Esophagus muscularis mucosa (tissue), 4 donors: ENCODE data around the gene IMPG2. TPM values are rescaled to one million over a fixed set of nuclear protein-coding genes. Genes with fewer than 3 reads are reported as not detected.

ENCODE experiments used
- DNase-seq: peaks from one replicate; pipeline ENCODE4 v3.0.0-alpha.2; 2017; ENCODE audit errors: extremely low spot score
- H3K27ac ChIP-seq, 4 donors: fragments of 200-600 bp; sonication (generic); replicated peaks in 1 of 4; 1 replicate in 3 of 4; 2 replicates in 1 of 4; pipeline ENCODE4 v1.5.1; 2016 to 2019; ENCODE audit warnings: mild to moderate bottlenecking in 1 of 4
- H3K27me3 ChIP-seq, 4 donors: fragments of 200-600 bp; sonication (generic); one replicate each; pipeline versions ENCODE4 v1.5.1 to v1.6.0; 2016 to 2019
- H3K36me3 ChIP-seq, 4 donors: fragments of 200-600 bp; sonication (generic); one replicate each; pipeline ENCODE4 v1.5.1; 2016 to 2019
- H3K4me1 ChIP-seq, 4 donors: fragments of 200-600 bp; sonication (generic); one replicate each; pipeline ENCODE4 v1.5.1; 2016 to 2019
- H3K4me3 ChIP-seq, 4 donors: fragments of 200-600 bp; sonication (generic); 1 replicate in 2 of 4; 2 replicates in 2 of 4; pipeline ENCODE4 v1.5.1; 2016 to 2019; ENCODE audit warnings: mild to moderate bottlenecking in 4 of 4, moderate library complexity in 1 of 4
- H3K9me3 ChIP-seq, 4 donors: fragments of 200-600 bp; sonication (generic); 1 replicate in 3 of 4; 2 replicates in 1 of 4; pipeline ENCODE4 v1.5.1; 2016 to 2019
- EP300 ChIP-seq: sonication (generic); formaldehyde crosslinking; IDR thresholded peaks from one replicate; pipeline ENCODE4 v1.6.1; 2017; ENCODE audit warnings: antibody characterized with exemption
- POLR2A ChIP-seq: fragments of 450-650 bp; IDR thresholded peaks from one replicate; pipeline ENCODE4 v1.6.1; 2017; ENCODE audit warnings: antibody characterized with exemption, moderate library complexity, mild to moderate bottlenecking, low read depth
- POLR2AphosphoS5 ChIP-seq, 2 donors: sonication (generic); formaldehyde crosslinking; IDR thresholded peaks; one replicate each; pipeline ENCODE4 v1.6.1; 2017; ENCODE audit warnings: antibody characterized with exemption in 2 of 2
- WGBS: methylation state at CpG from one replicate; pipeline ENCODE4 v1.1.5; 2018; 5-methylcytosine and 5-hydroxymethylcytosine counted together
- intact Hi-C: fragments of 100-400 bp; cut with DNase I; formaldehyde crosslinking; loops from one replicate; pipeline ENCODE4 v1.15.1; 2023
- total RNA-seq, 4 donors: library from RNA; depleted of rRNA; stranded (reverse); fragments of >200 nt; gene quantifications; one replicate each; pipeline versions ENCODE4 v1.1.0 to v1.2.1, GENCODE V29; 2016
- TF ChIP-seq, protein P1 (sequence below), 3 experiments: fragments of 200-600 bp in 2 of 3; fragments of 450-650 bp in 1 of 3; sonication (generic) in 2 of 3; IDR thresholded peaks; one replicate each; pipeline ENCODE4 v1.5.1; 2017 to 2019; ENCODE audit warnings: antibody characterized with exemption in 3 of 3, mild to moderate bottlenecking in 2 of 3, moderate library complexity in 1 of 3

IMPG2 gene
- total RNA-seq, 4 donors from 2014 or later, result 0.78 to 0.83 (median 0.82) TPM

DNA sequence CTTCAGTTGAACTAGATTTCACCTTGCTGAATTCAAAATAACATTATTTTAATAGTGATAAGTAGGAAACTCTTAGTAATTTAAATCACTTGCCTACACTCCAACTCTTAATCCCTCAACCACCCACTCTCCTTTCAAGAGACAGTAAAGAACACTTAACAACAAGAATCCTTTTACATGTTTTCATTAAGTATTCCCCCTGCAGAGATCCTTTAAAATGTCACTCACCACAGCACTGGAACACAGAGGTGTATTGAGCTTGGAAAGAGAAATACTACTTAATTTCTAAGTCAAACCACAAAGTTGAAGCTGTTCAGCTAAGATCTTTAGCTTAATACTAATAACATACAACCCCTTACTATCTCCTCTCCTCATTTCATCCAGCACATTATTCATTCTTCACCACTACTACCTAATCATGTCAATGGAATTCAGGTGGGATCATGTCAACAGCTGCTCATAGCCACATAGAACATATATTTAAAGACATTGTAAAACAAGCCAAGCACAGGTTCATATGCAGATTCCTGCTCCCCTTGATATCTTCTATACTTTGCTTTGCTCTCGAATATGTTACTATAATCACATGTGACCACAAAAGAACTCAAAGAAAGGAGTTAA, 40.5 kb downstream of the IMPG2 start:
- DNase-seq, result no peak
- Histone ChIP-seq H3K9me3 (no peaks in the 10 kb centered on the region), H3K4me3 (no peak overlapping the region), H3K36me3 (no peaks in the 10 kb centered on the region), H3K4me1 (no peaks in the 10 kb centered on the region), H3K27ac (no peak overlapping the region), H3K27me3 (no peaks in the 10 kb centered on the region)
- TF ChIP-seq POLR2AphosphoS5 (IDR thresholded peaks at IDR 0.05) (no peak), EP300 (no peak), POLR2A (no peak)
- TF ChIP-seq, protein P1, sequence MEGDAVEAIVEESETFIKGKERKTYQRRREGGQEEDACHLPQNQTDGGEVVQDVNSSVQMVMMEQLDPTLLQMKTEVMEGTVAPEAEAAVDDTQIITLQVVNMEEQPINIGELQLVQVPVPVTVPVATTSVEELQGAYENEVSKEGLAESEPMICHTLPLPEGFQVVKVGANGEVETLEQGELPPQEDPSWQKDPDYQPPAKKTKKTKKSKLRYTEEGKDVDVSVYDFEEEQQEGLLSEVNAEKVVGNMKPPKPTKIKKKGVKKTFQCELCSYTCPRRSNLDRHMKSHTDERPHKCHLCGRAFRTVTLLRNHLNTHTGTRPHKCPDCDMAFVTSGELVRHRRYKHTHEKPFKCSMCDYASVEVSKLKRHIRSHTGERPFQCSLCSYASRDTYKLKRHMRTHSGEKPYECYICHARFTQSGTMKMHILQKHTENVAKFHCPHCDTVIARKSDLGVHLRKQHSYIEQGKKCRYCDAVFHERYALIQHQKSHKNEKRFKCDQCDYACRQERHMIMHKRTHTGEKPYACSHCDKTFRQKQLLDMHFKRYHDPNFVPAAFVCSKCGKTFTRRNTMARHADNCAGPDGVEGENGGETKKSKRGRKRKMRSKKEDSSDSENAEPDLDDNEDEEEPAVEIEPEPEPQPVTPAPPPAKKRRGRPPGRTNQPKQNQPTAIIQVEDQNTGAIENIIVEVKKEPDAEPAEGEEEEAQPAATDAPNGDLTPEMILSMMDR (IDR thresholded peaks at IDR 0.05), result no peak
- intact Hi-C loops, result no loop called here
- 94% methylated on average over 1 of the region's 1 CpG for WGBS

DNA sequence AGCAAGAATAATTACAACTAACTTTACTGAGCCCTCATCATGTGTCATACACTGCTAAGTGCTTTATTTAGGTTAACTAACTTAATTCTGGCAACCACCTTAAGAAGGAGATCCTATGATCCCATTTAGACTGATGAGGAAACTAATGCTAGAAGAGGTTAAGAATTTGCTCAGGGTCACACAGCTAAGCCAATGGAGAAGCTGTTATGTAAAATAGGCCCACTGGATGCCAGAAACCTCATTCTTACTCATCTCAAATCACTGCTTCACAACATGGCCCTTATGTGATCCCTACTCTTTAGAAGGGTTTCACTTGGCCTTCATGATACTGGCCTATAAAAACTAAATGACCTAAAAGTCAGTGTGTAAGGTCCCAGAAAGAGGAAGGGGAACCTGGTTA, 41.2 kb downstream of the IMPG2 start:
- Histone ChIP-seq H3K36me3 (no peaks in the 10 kb centered on the region), H3K9me3 (no peaks in the 10 kb centered on the region), H3K4me1 (no peaks in the 10 kb centered on the region), H3K27me3 (no peaks in the 10 kb centered on the region), H3K4me3 (no peak overlapping the region), H3K27ac (no peak overlapping the region)
- TF ChIP-seq POLR2AphosphoS5 (IDR thresholded peaks at IDR 0.05) (no peak), POLR2A (no peak), EP300 (no peak)
- TF ChIP-seq, protein P1 (IDR thresholded peaks at IDR 0.05), result no peak
- no peak for DNase-seq
- intact Hi-C loops, result no loop called here

DNA sequence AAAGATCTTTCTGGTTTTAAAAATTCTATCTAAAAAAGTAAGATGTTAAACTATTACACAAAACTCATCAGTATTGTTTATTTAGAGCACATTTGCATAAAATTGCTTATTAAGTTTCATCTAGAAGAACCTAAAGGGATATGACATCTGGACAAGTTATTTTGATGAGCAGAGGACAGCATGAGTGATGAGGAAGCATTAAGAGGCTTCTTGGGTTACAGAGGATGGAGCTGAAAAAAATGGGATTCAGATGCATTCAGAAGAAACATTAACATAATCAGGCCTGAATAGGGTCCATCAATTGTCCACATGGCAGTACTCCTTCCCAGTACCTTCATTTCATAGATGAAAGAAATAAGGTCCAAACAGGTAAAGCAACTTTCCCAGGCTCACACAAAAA, 41.6 kb downstream of the IMPG2 start:
- DNase-seq, result no peak
- H3K27me3 ChIP-seq, result no peaks in the 10 kb centered on the region
- H3K9me3 ChIP-seq, result no peaks in the 10 kb centered on the region

DNA sequence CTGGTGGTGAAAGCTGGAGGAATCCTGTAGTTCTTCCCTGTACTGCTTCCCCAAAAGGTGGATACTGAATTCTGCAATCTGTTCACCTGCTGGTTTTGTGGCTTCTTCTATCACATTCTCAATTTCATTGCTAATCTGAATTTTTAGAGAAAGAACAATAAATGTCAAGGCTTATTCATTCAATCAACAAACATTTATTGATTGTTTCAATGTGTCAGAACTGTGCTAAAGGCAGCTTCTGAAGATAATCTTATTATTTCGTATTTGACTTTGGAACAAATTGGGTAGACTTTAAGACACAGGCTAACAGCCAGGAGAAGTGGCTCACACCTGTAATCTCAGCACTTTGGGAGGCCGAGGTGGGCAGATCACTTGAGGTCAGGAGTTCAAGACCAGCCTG, 46.8 kb downstream of the IMPG2 start:
- intact Hi-C loops, result no loop called here
- no peaks in the 10 kb centered on the region for H3K36me3 ChIP-seq
- TF ChIP-seq EP300, result no peak
- no peak for TF ChIP-seq POLR2AphosphoS5 (IDR thresholded peaks at IDR 0.05)
- no peak for TF ChIP-seq POLR2A
- TF ChIP-seq, protein P1 (IDR thresholded peaks at IDR 0.05), result no peak
- no peaks in the 10 kb centered on the region for H3K9me3 ChIP-seq
- H3K4me3 ChIP-seq, result no peak overlapping the region
- peaks cover 0 to 14% (median 12%) of the 10 kb centered on the region in 4 donors for H3K4me1 ChIP-seq
- H3K27me3 ChIP-seq, result no peaks in the 10 kb centered on the region
- DNase-seq, result no peak
- 92% methylated on average over 2 of the region's 2 CpGs for WGBS
- H3K27ac ChIP-seq, result no peak overlapping the region

More for the DNA sequence above, 41.6 kb downstream of the IMPG2 start:
- intact Hi-C loops, result no loop called here
- no peak for TF ChIP-seq POLR2A
- TF ChIP-seq POLR2AphosphoS5 (IDR thresholded peaks at IDR 0.05), result no peak
- no peak for TF ChIP-seq EP300
- TF ChIP-seq, protein P1 (IDR thresholded peaks at IDR 0.05), result no peak
- Histone ChIP-seq H3K27ac (no peak overlapping the region), H3K4me1 (no peaks in the 10 kb centered on the region), H3K4me3 (no peak overlapping the region), H3K36me3 (no peaks in the 10 kb centered on the region)

DNA sequence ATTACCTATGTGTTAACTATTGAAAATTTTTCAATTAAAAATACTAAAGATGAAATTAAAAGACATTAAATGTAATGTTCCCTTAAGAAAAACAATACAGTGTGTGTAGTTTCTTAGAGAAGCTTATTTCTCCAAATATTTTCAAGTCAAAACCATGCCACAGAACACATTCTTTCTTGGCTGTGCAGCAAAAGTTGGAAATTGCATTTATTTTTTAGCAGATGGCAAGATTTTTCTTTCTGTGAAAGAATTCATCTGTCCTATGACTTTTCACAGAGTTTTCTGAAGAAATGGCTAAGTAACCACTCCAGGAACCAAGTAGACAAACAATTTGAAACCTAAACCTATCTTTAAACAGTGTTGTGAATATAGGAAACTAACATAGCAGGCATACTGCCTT, 47.2 kb downstream of the IMPG2 start:
- Histone ChIP-seq H3K9me3 (no peaks in the 10 kb centered on the region), H3K4me3 (no peak overlapping the region), H3K4me1 (peaks cover 0 to 19% (median 16%) of the 10 kb centered on the region in 4 donors), H3K36me3 (no peaks in the 10 kb centered on the region), H3K27me3 (no peaks in the 10 kb centered on the region), H3K27ac (no peak overlapping the region)
- TF ChIP-seq EP300 (no peak), POLR2A (no peak), POLR2AphosphoS5 (IDR thresholded peaks at IDR 0.05) (no peak)
- TF ChIP-seq, protein P1 (IDR thresholded peaks at IDR 0.05), result no peak
- no peak for DNase-seq
- intact Hi-C loops, result no loop called here
